OCI-LY7 (cell line): Measurements from ENCODE around the gene ASMTL.

Experiments used
- CTCF ChIP-seq: fragments of 200-600 bp; sonication (generic); conservative IDR thresholded peaks from 2 replicates; pipeline ENCODE4 v1.5.1; 2014; ENCODE audit warnings: mild to moderate bottlenecking, antibody characterized with exemption, low read length, moderate library complexity, mixed read lengths
- EZH2phosphoT487 ChIP-seq: fragments of 200-600 bp; sonication (generic); IDR thresholded peaks from 2 replicates; pipeline ENCODE4 v1.6.1; 2018; ENCODE audit warnings: low read depth, borderline replicate concordance, mild to moderate bottlenecking, mixed run types, antibody characterized with exemption, low read length, moderate library complexity, mixed read lengths

DNA sequence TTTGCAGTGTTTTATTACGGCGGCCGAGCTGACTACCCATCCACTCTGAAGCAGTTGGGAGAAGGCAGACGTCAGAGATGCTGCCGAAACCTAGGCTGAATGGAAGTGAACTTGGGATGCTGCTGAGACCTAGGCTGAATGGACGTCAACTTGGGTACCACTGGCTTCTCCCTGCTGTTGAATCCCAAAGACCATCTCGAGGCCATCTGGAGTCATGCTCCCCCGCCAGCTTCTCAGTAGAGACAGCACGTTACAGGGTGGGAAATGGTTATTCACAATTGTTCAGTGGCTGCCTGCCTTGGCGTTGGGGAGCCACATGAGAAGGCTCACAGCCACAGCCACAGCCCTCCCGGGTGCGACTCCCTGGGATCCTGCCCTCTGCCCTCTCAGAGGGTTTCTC is 43.4 kb upstream of the ASMTL start:
- no peak for TF ChIP-seq CTCF
- TF ChIP-seq EZH2phosphoT487 = no peak
